HG02870 (cell line): Measurements from ENCODE around the gene EMC9.
A peak's percentile ranks its signal among the peaks of the same experiment; 100 is the strongest.

Experiments
- ATAC-seq: cut with Tn5 transposase; IDR thresholded peaks from one replicate; pipeline ENCODE4 v1.9.1; 2021; ENCODE audit warnings: mild to moderate bottlenecking, moderate library complexity; ENCODE audit not compliant: unreplicated experiment

Gene EMC9

GRCh38 chr14:24141097-24141880 is at the start of gene EMC9:
Gene EMC9 (minus strand): TSS chr14:24141591. CDS start chr14:24141304, 287 bp downstream.
- peak; percentile 88 for ATAC-seq

GRCh38 chr14:24190416-24190815 is 49.0 kb upstream of the EMC9 start:
- no peak for ATAC-seq

- no peak for ATAC-seq
These were observed 48.1 kb upstream of the EMC9 start for GRCh38 chr14:24189460-24189859.

GRCh38 chr14:24189059-24189375 is 47.6 kb upstream of the EMC9 start:
- ATAC-seq, result no peak

GRCh38 chr14:24188251-24189058 is 47.1 kb upstream of the EMC9 start, which contains the start of gene IPO4:
Gene IPO4 (minus strand): TSS chr14:24188816. CDS start chr14:24188787, 29 bp downstream.
- ATAC-seq, result peak; percentile 93

GRCh38 chr14:24187539-24187915 is 46.1 kb upstream of the EMC9 start:
- ATAC-seq, result no peak

GRCh38 chr14:24186831-24187538 is 45.6 kb upstream of the EMC9 start:
- ATAC-seq, result no peak

- ATAC-seq, result no peak
These were observed 44.4 kb upstream of the EMC9 start for GRCh38 chr14:24185741-24186140.

GRCh38 chr14:24185026-24185425 is 43.6 kb upstream of the EMC9 start:
- no peak for ATAC-seq

GRCh38 chr14:24184104-24184970 is 42.9 kb upstream of the EMC9 start:
- no peak for ATAC-seq

GRCh38 chr14:24183014-24183481 is 41.7 kb upstream of the EMC9 start:
- ATAC-seq, result no peak

- ATAC-seq, result no peak
These were observed 40.9 kb upstream of the EMC9 start for GRCh38 chr14:24182110-24182882.

- no peak for ATAC-seq
These were observed 40.1 kb upstream of the EMC9 start for GRCh38 chr14:24181371-24182077.

GRCh38 chr14:24179961-24180796 is 38.8 kb upstream of the EMC9 start:
- ATAC-seq, result no peak

GRCh38 chr14:24179294-24179960 is 38.0 kb upstream of the EMC9 start:
- no peak for ATAC-seq

- no peak for ATAC-seq
These were observed 37.2 kb upstream of the EMC9 start for GRCh38 chr14:24178399-24179178.

- no peak for ATAC-seq
These were observed 36.5 kb upstream of the EMC9 start for GRCh38 chr14:24177891-24178290.
